Measurements from ENCODE around the gene RAPH1.

DNA sequence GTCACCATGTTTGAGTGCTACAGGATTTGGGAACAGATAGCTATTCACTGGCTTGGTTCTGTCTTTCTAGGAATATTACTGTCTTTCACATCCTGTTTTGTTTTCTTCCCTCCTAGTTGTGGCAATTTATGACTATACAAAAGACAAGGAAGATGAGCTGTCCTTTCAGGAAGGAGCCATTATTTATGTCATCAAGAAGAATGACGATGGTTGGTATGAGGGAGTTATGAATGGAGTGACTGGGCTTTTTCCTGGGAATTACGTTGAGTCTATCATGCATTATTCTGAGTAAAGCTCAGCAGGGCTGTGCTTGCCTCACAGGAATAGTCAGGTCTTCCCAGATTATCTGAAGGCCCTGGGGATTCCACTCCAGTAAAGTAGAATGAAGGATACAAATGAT lies 108.0 kb downstream of the RAPH1 start:
- no peak for TF ChIP-seq CTCF (IDR thresholded peaks at IDR 0.05)
- no peak for TF ChIP-seq POLR2AphosphoS5 (IDR thresholded peaks at IDR 0.05)
